ENCODE results near the gene MRPS25. TPM values are rescaled to one million over a fixed set of nuclear protein-coding genes. Genes with fewer than 3 reads are reported as not detected.

MRPS25 gene
- total and polyA plus RNA-seq, 2 experiments from 2014 or later = 30.9 to 59.9 TPM

- Histone ChIP-seq H3K79me2 (no peaks in the 10 kb centered on the region), H3K9me3 (ENCODE audit: low read depth) (no peaks in the 10 kb centered on the region), H3K9me2 (replicated peaks; ENCODE audit: insufficient read depth) (no peaks in the 10 kb centered on the region), H3K4me2 (no peak overlapping the region), H4K20me1 (ENCODE audit: insufficient read depth, poor library complexity, severe bottlenecking) (no peaks in the 10 kb centered on the region), H2AFZ (no peak overlapping the region), H3K27me3 (no peaks in the 10 kb centered on the region), H3K4me1 (ENCODE audit: insufficient read depth) (no peaks in the 10 kb centered on the region), H3K36me3 (replicated peaks; ENCODE audit: insufficient read depth, low read depth) (no peaks in the 10 kb centered on the region), H3K4me3 (no peak overlapping the region), H3K27ac (no peak overlapping the region)
- TF ChIP-seq, protein P1, sequence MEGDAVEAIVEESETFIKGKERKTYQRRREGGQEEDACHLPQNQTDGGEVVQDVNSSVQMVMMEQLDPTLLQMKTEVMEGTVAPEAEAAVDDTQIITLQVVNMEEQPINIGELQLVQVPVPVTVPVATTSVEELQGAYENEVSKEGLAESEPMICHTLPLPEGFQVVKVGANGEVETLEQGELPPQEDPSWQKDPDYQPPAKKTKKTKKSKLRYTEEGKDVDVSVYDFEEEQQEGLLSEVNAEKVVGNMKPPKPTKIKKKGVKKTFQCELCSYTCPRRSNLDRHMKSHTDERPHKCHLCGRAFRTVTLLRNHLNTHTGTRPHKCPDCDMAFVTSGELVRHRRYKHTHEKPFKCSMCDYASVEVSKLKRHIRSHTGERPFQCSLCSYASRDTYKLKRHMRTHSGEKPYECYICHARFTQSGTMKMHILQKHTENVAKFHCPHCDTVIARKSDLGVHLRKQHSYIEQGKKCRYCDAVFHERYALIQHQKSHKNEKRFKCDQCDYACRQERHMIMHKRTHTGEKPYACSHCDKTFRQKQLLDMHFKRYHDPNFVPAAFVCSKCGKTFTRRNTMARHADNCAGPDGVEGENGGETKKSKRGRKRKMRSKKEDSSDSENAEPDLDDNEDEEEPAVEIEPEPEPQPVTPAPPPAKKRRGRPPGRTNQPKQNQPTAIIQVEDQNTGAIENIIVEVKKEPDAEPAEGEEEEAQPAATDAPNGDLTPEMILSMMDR (IDR thresholded peaks at IDR 0.05; ENCODE audit: poor library complexity) = no peak
- TF ChIP-seq EZH2 (IDR thresholded peaks at IDR 0.05; ENCODE audit: borderline replicate concordance) (no peak), EZH2phosphoT487 (IDR thresholded peaks at IDR 0.05; ENCODE audit: low read depth, severe bottlenecking, unreplicated experiment) (no peak)
- DNase-seq (ENCODE audit: low spot score) = no peak
- 95% methylated on average over 2 of the region's 2 CpGs for WGBS (ENCODE audit: low lambda C conversion rate, missing lambda C conversion rate)
Measured at GRCh38 chr3:15071699-15072098, 6.6 kb upstream of the MRPS25 start.

GRCh38 chr3:15069441-15069840 is 4.3 kb upstream of the MRPS25 start:
- DNase-seq (ENCODE audit: low spot score) = no peak
- Histone ChIP-seq H3K27ac (no peak overlapping the region), H2AFZ (no peak overlapping the region), H3K9me2 (replicated peaks; ENCODE audit: insufficient read depth) (no peaks in the 10 kb centered on the region), H3K9me3 (ENCODE audit: low read depth) (no peaks in the 10 kb centered on the region), H3K27me3 (no peaks in the 10 kb centered on the region), H3K79me2 (peaks cover 5% of the 10 kb centered on the region), H3K4me2 (no peak overlapping the region), H3K4me3 (no peak overlapping the region), H4K20me1 (ENCODE audit: insufficient read depth, poor library complexity, severe bottlenecking) (no peaks in the 10 kb centered on the region), H3K36me3 (replicated peaks; ENCODE audit: insufficient read depth, low read depth) (no peaks in the 10 kb centered on the region), H3K4me1 (ENCODE audit: insufficient read depth) (no peaks in the 10 kb centered on the region)
- 68% methylated on average over 1 of the region's 1 CpG for WGBS (ENCODE audit: low lambda C conversion rate, missing lambda C conversion rate)
- TF ChIP-seq EZH2phosphoT487 (IDR thresholded peaks at IDR 0.05; ENCODE audit: low read depth, severe bottlenecking, unreplicated experiment) (no peak), EZH2 (IDR thresholded peaks at IDR 0.05; ENCODE audit: borderline replicate concordance) (no peak)
- TF ChIP-seq, protein P1 (IDR thresholded peaks at IDR 0.05; ENCODE audit: poor library complexity) = no peak

- H3K79me2 ChIP-seq = peaks cover 21% of the 10 kb centered on the region
- TF ChIP-seq EZH2 (IDR thresholded peaks at IDR 0.05; ENCODE audit: borderline replicate concordance) (no peak), EZH2phosphoT487 (IDR thresholded peaks at IDR 0.05; ENCODE audit: low read depth, severe bottlenecking, unreplicated experiment) (no peak)
- TF ChIP-seq, protein P1 (IDR thresholded peaks at IDR 0.05; ENCODE audit: poor library complexity) = no peak
- H3K4me2 ChIP-seq = no peak overlapping the region
- WGBS (ENCODE audit: low lambda C conversion rate, missing lambda C conversion rate) = 97% methylated on average over 3 of the region's 3 CpGs
- H2AFZ ChIP-seq = no peak overlapping the region
- no peaks in the 10 kb centered on the region for H4K20me1 ChIP-seq (ENCODE audit: insufficient read depth, poor library complexity, severe bottlenecking)
- H3K27me3 ChIP-seq = no peaks in the 10 kb centered on the region
- H3K27ac ChIP-seq = no peak overlapping the region
- H3K9me2 ChIP-seq (replicated peaks; ENCODE audit: insufficient read depth) = no peaks in the 10 kb centered on the region
- H3K4me3 ChIP-seq = no peak overlapping the region
- no peaks in the 10 kb centered on the region for H3K36me3 ChIP-seq (replicated peaks; ENCODE audit: insufficient read depth, low read depth)
- H3K4me1 ChIP-seq (ENCODE audit: insufficient read depth) = peaks cover 12% of the 10 kb centered on the region
- DNase-seq (ENCODE audit: low spot score) = no peak
- no peaks in the 10 kb centered on the region for H3K9me3 ChIP-seq (ENCODE audit: low read depth)
Measured at GRCh38 chr3:15066467-15066866, 1.4 kb upstream of the MRPS25 start.

- H3K27ac ChIP-seq = no peak overlapping the region
- no peaks in the 10 kb centered on the region for H3K27me3 ChIP-seq
- H4K20me1 ChIP-seq (ENCODE audit: insufficient read depth, poor library complexity, severe bottlenecking) = no peaks in the 10 kb centered on the region
- TF ChIP-seq, protein P1 (IDR thresholded peaks at IDR 0.05; ENCODE audit: poor library complexity) = no peak
- TF ChIP-seq EZH2 (IDR thresholded peaks at IDR 0.05; ENCODE audit: borderline replicate concordance) = no peak
- TF ChIP-seq EZH2phosphoT487 (IDR thresholded peaks at IDR 0.05; ENCODE audit: low read depth, severe bottlenecking, unreplicated experiment) = no peak
- H3K4me3 ChIP-seq = no peak overlapping the region
- no peaks in the 10 kb centered on the region for H3K9me2 ChIP-seq (replicated peaks; ENCODE audit: insufficient read depth)
- H3K36me3 ChIP-seq (replicated peaks; ENCODE audit: insufficient read depth, low read depth) = no peaks in the 10 kb centered on the region
- WGBS (ENCODE audit: low lambda C conversion rate, missing lambda C conversion rate) = 73% methylated on average over 14 of the region's 16 CpGs
- H3K9me3 ChIP-seq (ENCODE audit: low read depth) = no peaks in the 10 kb centered on the region
- H2AFZ ChIP-seq = peak overlapping the region; percentile 83
- DNase-seq (ENCODE audit: low spot score) = no peak
- H3K4me2 ChIP-seq = peak overlapping the region; percentile 100
- H3K4me1 ChIP-seq (ENCODE audit: insufficient read depth) = peaks cover 12% of the 10 kb centered on the region
- peaks cover 25% of the 10 kb centered on the region for H3K79me2 ChIP-seq
Measured at GRCh38 chr3:15065550-15066007, 464 bp upstream of the MRPS25 start.
